Sigmoid colon (tissue), 4 donors: Measurements from ENCODE around the gene MDK.

Experiments used
- EP300 ChIP-seq, 4 donors: sonication (generic); formaldehyde crosslinking; IDR thresholded peaks; one replicate each; pipeline ENCODE4 v1.6.1; 2017; ENCODE audit warnings: antibody characterized with exemption in 4 of 4
- POLR2AphosphoS5 ChIP-seq, 4 donors: sonication (generic); formaldehyde crosslinking; IDR thresholded peaks; one replicate each; pipeline ENCODE4 v1.6.1; 2017; ENCODE audit warnings: antibody characterized with exemption in 4 of 4
- TF ChIP-seq, protein P1 (sequence below), 4 experiments: fragments of 450-650 bp in 3 of 4; fragments of 200-600 bp in 1 of 4; IDR thresholded peaks; one replicate each; pipeline ENCODE4 v1.5.1; 2016 to 2019; ENCODE audit warnings: antibody characterized with exemption in 4 of 4, mild to moderate bottlenecking in 3 of 4, moderate library complexity in 2 of 4

GRCh38 chr11:46350695-46351094, 30.8 kb upstream of the MDK start:
- TF ChIP-seq, protein P1, sequence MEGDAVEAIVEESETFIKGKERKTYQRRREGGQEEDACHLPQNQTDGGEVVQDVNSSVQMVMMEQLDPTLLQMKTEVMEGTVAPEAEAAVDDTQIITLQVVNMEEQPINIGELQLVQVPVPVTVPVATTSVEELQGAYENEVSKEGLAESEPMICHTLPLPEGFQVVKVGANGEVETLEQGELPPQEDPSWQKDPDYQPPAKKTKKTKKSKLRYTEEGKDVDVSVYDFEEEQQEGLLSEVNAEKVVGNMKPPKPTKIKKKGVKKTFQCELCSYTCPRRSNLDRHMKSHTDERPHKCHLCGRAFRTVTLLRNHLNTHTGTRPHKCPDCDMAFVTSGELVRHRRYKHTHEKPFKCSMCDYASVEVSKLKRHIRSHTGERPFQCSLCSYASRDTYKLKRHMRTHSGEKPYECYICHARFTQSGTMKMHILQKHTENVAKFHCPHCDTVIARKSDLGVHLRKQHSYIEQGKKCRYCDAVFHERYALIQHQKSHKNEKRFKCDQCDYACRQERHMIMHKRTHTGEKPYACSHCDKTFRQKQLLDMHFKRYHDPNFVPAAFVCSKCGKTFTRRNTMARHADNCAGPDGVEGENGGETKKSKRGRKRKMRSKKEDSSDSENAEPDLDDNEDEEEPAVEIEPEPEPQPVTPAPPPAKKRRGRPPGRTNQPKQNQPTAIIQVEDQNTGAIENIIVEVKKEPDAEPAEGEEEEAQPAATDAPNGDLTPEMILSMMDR (IDR thresholded peaks at IDR 0.05): no peak
- TF ChIP-seq POLR2AphosphoS5 (IDR thresholded peaks at IDR 0.05) (no peak), EP300 (IDR thresholded peaks at IDR 0.05) (no peak)
